ENCODE results near the gene ROBO1.
"Not testable (repeated sequence)": the region's sequence is repeated elsewhere in the genome, so short reads cannot be mapped to it uniquely, and the experiment has no call there.

The ROBO1 gene

GRCh38 chr3:78729946-78730345 is 1037.9 kb downstream of the ROBO1 start:
- H3K27ac ChIP-seq: no peak overlapping the region
- no peak for DNase-seq (ENCODE audit: low spot score)
- ChIA-PET CTCF (interaction anchor here (0.6 to 0.7 kb wide), 2 partner anchors 18 to 44 kb away, joined by 3 to 4 read pairs; no protein-coding TSS in a partner anchor), POLR2A (ENCODE audit: low non-redundant PET) (no interaction called here)
- no peak for TF ChIP-seq CTCF (conservative IDR thresholded peaks at IDR 0.05; ENCODE audit: low read depth)

- POLR2A ChIA-PET (ENCODE audit: low non-redundant PET): no interaction called here
- no peak for DNase-seq (ENCODE audit: low spot score)
Observed at GRCh38 chr3:78728406-78729145, 1039.2 kb downstream of the ROBO1 start.

GRCh38 chr3:78726545-78726944 is 1041.3 kb downstream of the ROBO1 start:
- CTCF ChIA-PET: no interaction called here
- H3K27ac ChIP-seq: no peak overlapping the region
- POLR2A ChIA-PET (ENCODE audit: low non-redundant PET): no interaction called here
- DNase-seq (ENCODE audit: low spot score): no peak
- TF ChIP-seq CTCF (conservative IDR thresholded peaks at IDR 0.05; ENCODE audit: low read depth): no peak

More at GRCh38 chr3:78728406-78729145, 1039.2 kb downstream of the ROBO1 start:
- CTCF ChIA-PET: no interaction called here
- no peak overlapping the region for H3K27ac ChIP-seq
- TF ChIP-seq CTCF (conservative IDR thresholded peaks at IDR 0.05; ENCODE audit: low read depth): no peak

GRCh38 chr3:78725703-78726246 is 1042.0 kb downstream of the ROBO1 start:
- H3K27ac ChIP-seq: no peak overlapping the region
- ChIA-PET CTCF (no interaction called here), POLR2A (ENCODE audit: low non-redundant PET) (no interaction called here)
- DNase-seq (ENCODE audit: low spot score): no peak
- no peak for TF ChIP-seq CTCF (conservative IDR thresholded peaks at IDR 0.05; ENCODE audit: low read depth)

- ChIA-PET CTCF (no interaction called here), POLR2A (ENCODE audit: low non-redundant PET) (no interaction called here)
- DNase-seq (ENCODE audit: low spot score): no peak
- no peak overlapping the region for H3K27ac ChIP-seq
- no peak for TF ChIP-seq CTCF (conservative IDR thresholded peaks at IDR 0.05; ENCODE audit: low read depth)
Observed at GRCh38 chr3:78724859-78725258, 1042.9 kb downstream of the ROBO1 start.

GRCh38 chr3:78724364-78724763 is 1043.4 kb downstream of the ROBO1 start:
- DNase-seq (ENCODE audit: low spot score); CTCF ChIA-PET; H3K27ac ChIP-seq; POLR2A ChIA-PET (ENCODE audit: low non-redundant PET): not testable (repeated sequence)

GRCh38 chr3:78721771-78722543 is 1045.8 kb downstream of the ROBO1 start:
- no peak for DNase-seq (ENCODE audit: low spot score)
- TF ChIP-seq CTCF (conservative IDR thresholded peaks at IDR 0.05; ENCODE audit: low read depth): no peak
- CTCF ChIA-PET: no interaction called here
- POLR2A ChIA-PET (ENCODE audit: low non-redundant PET): no interaction called here
- no peak overlapping the region for H3K27ac ChIP-seq

Data from RWPE1 (cell line).